HG02798 (cell line): Measurements from ENCODE around the gene DCC.
"Not testable (repeated sequence)": the region's sequence is repeated elsewhere in the genome, so short reads cannot be mapped to it uniquely, and the experiment has no call there.

Experiments
- ATAC-seq: cut with Tn5 transposase; IDR thresholded peaks from one replicate; pipeline ENCODE4 v1.9.1; 2021; ENCODE audit warnings: mild to moderate bottlenecking; ENCODE audit not compliant: unreplicated experiment, poor library complexity

DCC gene

GRCh38 chr18:53422896-53423295 lies 1082.9 kb downstream of the DCC start:
- no peak for ATAC-seq

- no peak for ATAC-seq
Measured at GRCh38 chr18:53426666-53427184, 1086.7 kb downstream of the DCC start.

GRCh38 chr18:53441761-53442414 lies 1101.9 kb downstream of the DCC start:
- no peak for ATAC-seq

- no peak for ATAC-seq
Measured at GRCh38 chr18:53442415-53442783, 1102.4 kb downstream of the DCC start.

- no peak for ATAC-seq
Measured at GRCh38 chr18:53443336-53443735, 1103.3 kb downstream of the DCC start.

GRCh38 chr18:53443831-53444230 lies 1103.8 kb downstream of the DCC start:
- ATAC-seq: no peak

GRCh38 chr18:53451902-53452301 lies 1111.9 kb downstream of the DCC start:
- ATAC-seq: no peak

- no peak for ATAC-seq
Measured at GRCh38 chr18:53457068-53457467, 1117.1 kb downstream of the DCC start.

GRCh38 chr18:53458268-53458667 lies 1118.3 kb downstream of the DCC start:
- no peak for ATAC-seq

GRCh38 chr18:53458944-53459580 lies 1119.1 kb downstream of the DCC start:
- ATAC-seq: no peak

- no peak for ATAC-seq
Measured at GRCh38 chr18:53467756-53468155, 1127.8 kb downstream of the DCC start.

GRCh38 chr18:53468173-53468572 lies 1128.2 kb downstream of the DCC start:
- not testable (repeated sequence) for ATAC-seq

- ATAC-seq: no peak
Measured at GRCh38 chr18:53472546-53472945, 1132.5 kb downstream of the DCC start.

- ATAC-seq: no peak
Measured at GRCh38 chr18:53478155-53478554, 1138.2 kb downstream of the DCC start.

GRCh38 chr18:53486296-53486695 lies 1146.3 kb downstream of the DCC start:
- ATAC-seq: no peak

GRCh38 chr18:53489266-53489665 lies 1149.3 kb downstream of the DCC start:
- no peak for ATAC-seq

- no peak for ATAC-seq
Measured at GRCh38 chr18:53490019-53490418, 1150.0 kb downstream of the DCC start.

GRCh38 chr18:53496028-53496427 lies 1156.0 kb downstream of the DCC start:
- no peak for ATAC-seq

GRCh38 chr18:53503914-53504441 lies 1164.0 kb downstream of the DCC start:
- ATAC-seq: no peak

- ATAC-seq: no peak
Measured at GRCh38 chr18:53508529-53508928, 1168.5 kb downstream of the DCC start.

GRCh38 chr18:53509886-53510285 lies 1169.9 kb downstream of the DCC start:
- ATAC-seq: no peak

GRCh38 chr18:53511725-53512124 lies 1171.7 kb downstream of the DCC start:
- ATAC-seq: not testable (repeated sequence)
